Measurements from ENCODE around the gene FBXW5. TPM values are rescaled to one million over a fixed set of nuclear protein-coding genes. Genes with fewer than 3 reads are reported as not detected.
A peak's percentile ranks its signal among the peaks of the same experiment; 100 is the strongest.

Gene FBXW5
- total RNA-seq, 4 donors from 2014 or later: 294 to 820 (median 446) TPM

DNA sequence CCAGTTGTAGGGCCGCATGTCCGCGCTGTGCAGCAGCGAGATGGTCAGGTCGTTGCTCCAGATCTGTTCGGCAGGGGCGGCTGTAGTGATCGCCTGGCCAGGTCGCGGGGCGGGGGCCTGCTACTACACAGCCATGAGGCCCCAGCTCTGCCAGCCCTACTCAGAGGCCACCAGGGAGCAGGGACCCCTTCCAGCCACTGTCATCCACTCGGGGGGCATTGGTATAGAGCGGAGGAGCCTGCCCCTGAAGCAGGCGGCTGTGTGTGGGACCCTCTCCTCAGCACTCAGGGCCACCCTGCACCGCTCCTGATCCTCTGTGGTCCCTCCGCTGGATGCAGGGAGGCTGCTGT, 1.7 kb downstream of the FBXW5 start:
- Histone ChIP-seq H3K27me3 (no peaks in the 10 kb centered on the region), H3K4me3 (peak overlapping the region in 2 of 4 donors; percentile 68 to 97), H3K27ac (peak overlapping the region in 2 of 4 donors; percentile 93 to 96), H3K9me3 (no peaks in the 10 kb centered on the region), H3K36me3 (peaks cover 0 to 26% (median 14%) of the 10 kb centered on the region in 4 donors), H3K4me1 (peaks cover 7 to 20% (median 13%) of the 10 kb centered on the region in 4 donors)
- TF ChIP-seq EP300 (IDR thresholded peaks at IDR 0.05; ENCODE audit: low read depth) (no peak), POLR2AphosphoS5 (IDR thresholded peaks at IDR 0.05) (no peak), POLR2A (IDR thresholded peaks at IDR 0.05) (no peak)
- TF ChIP-seq, protein P1, sequence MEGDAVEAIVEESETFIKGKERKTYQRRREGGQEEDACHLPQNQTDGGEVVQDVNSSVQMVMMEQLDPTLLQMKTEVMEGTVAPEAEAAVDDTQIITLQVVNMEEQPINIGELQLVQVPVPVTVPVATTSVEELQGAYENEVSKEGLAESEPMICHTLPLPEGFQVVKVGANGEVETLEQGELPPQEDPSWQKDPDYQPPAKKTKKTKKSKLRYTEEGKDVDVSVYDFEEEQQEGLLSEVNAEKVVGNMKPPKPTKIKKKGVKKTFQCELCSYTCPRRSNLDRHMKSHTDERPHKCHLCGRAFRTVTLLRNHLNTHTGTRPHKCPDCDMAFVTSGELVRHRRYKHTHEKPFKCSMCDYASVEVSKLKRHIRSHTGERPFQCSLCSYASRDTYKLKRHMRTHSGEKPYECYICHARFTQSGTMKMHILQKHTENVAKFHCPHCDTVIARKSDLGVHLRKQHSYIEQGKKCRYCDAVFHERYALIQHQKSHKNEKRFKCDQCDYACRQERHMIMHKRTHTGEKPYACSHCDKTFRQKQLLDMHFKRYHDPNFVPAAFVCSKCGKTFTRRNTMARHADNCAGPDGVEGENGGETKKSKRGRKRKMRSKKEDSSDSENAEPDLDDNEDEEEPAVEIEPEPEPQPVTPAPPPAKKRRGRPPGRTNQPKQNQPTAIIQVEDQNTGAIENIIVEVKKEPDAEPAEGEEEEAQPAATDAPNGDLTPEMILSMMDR (IDR thresholded peaks at IDR 0.05): no peak
- 89% methylated on average over 8 of the region's 16 CpGs; no CpG with 5 or more reads in 1 of the 2 donors for WGBS, 2 donors (ENCODE audit: low coverage in 1 of 2)
- DNase-seq: no peak
- intact Hi-C loops (cut with DNase I; ENCODE audit: low total_unique reads) (loop anchor here (10.0 kb wide), 1 partner anchor 78 kb away; the partner anchor contains the start of gene EDF1), in situ Hi-C loops (cut with MboI; ENCODE audit: low pct_ligation_motif_present in 1 of 4, low pct_unique_long_range_greater_than_20kb in 1 of 4, low sequenced_read_pairs in 3 of 4) (no loop called here)

GRCh38 chr9:136942112-136942880, 2.2 kb downstream of the FBXW5 start:
- H3K4me1 ChIP-seq: peaks cover 7 to 16% (median 13%) of the 10 kb centered on the region in 4 donors
- WGBS, 2 donors (ENCODE audit: low coverage in 1 of 2): 93% methylated on average over 58 of the region's 60 CpGs; no CpG with 5 or more reads in 1 of the 2 donors
- H3K9me3 ChIP-seq: no peaks in the 10 kb centered on the region
- H3K36me3 ChIP-seq: peaks cover 0 to 26% (median 14%) of the 10 kb centered on the region in 4 donors
- TF ChIP-seq POLR2AphosphoS5 (IDR thresholded peaks at IDR 0.05) (no peak), EP300 (IDR thresholded peaks at IDR 0.05; ENCODE audit: low read depth) (no peak), POLR2A (IDR thresholded peaks at IDR 0.05) (no peak)
- TF ChIP-seq, protein P1 (IDR thresholded peaks at IDR 0.05): no peak
- no peak overlapping the region for H3K4me3 ChIP-seq
- no peak overlapping the region for H3K27ac ChIP-seq
- no peaks in the 10 kb centered on the region for H3K27me3 ChIP-seq
- intact Hi-C loops (cut with DNase I; ENCODE audit: low total_unique reads) (loop anchor here (10.0 kb wide), 1 partner anchor 77 kb away; the partner anchor contains the start of gene EDF1), in situ Hi-C loops (cut with MboI; ENCODE audit: low pct_ligation_motif_present in 1 of 4, low pct_unique_long_range_greater_than_20kb in 1 of 4, low sequenced_read_pairs in 3 of 4) (no loop called here)
- no peak for DNase-seq

DNA sequence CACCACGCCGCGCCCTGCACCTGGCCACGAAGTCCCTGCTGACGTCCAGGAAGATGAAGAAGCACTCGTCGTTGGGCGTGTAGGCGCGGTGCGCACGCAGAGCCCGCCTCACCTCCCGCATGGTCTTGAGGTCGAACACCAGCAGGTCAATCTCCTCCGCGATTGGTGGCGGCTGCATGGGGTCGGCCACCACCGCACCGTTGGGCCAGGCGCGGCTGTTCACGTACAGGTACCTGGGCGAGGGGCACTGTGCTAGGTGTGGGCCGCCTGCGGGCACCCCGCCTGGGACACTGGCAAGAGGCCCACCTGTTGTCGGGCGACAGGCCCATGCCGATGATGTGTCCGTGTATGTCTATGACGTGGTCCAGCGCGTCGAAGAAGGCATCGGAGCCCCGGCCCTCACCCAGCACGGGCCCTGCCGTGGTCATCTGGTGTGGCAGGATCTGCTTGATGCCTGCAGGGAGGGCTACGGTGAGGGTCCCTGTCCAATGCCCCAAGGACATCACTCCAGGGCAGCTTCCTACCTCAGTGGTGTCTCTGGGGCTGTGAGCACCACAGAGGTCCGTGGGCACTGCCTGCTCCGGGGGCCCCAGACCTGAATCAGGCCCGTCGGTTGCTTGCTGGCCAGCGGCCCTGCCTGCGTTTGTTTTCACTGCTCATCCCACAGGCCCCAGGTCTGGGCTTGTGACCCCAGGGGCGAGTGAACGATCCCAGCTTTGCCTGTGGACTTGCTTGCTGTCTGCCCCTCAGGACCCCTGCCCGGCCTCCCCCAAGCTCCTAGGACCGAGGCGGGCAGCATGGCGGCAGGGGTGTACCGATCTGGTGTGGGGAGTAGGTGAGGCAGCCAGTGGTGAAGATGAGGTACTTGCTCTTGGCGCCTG, 3.1 kb downstream of the FBXW5 start:
- TF ChIP-seq POLR2A (IDR thresholded peaks at IDR 0.05): no peak
- TF ChIP-seq EP300 (IDR thresholded peaks at IDR 0.05; ENCODE audit: low read depth): no peak
- TF ChIP-seq POLR2AphosphoS5 (IDR thresholded peaks at IDR 0.05): no peak
- in situ Hi-C loops (cut with MboI; ENCODE audit: low pct_ligation_motif_present in 1 of 4, low pct_unique_long_range_greater_than_20kb in 1 of 4, low sequenced_read_pairs in 3 of 4) (no loop called here), intact Hi-C loops (cut with DNase I; ENCODE audit: low total_unique reads) (loop anchor here (10.0 kb wide), 1 partner anchor 77 kb away; the partner anchor contains the start of gene EDF1)
- no peak for DNase-seq
- Histone ChIP-seq H3K27ac (no peak overlapping the region), H3K27me3 (no peaks in the 10 kb centered on the region), H3K9me3 (no peaks in the 10 kb centered on the region), H3K36me3 (peaks cover 0 to 26% (median 14%) of the 10 kb centered on the region in 4 donors), H3K4me3 (no peak overlapping the region), H3K4me1 (peaks cover 7 to 16% (median 13%) of the 10 kb centered on the region in 4 donors)
- WGBS, 2 donors (ENCODE audit: low coverage in 1 of 2): 96% methylated on average over 46 of the region's 55 CpGs; no CpG with 5 or more reads in 1 of the 2 donors

- H3K36me3 ChIP-seq: peaks cover 0 to 26% (median 14%) of the 10 kb centered on the region in 4 donors
- DNase-seq: no peak
- intact Hi-C loops (cut with DNase I; ENCODE audit: low total_unique reads) (loop anchor here (10.0 kb wide), 1 partner anchor 76 kb away; the partner anchor contains the start of gene EDF1), in situ Hi-C loops (cut with MboI; ENCODE audit: low pct_ligation_motif_present in 1 of 4, low pct_unique_long_range_greater_than_20kb in 1 of 4, low sequenced_read_pairs in 3 of 4) (no loop called here)
- H3K27me3 ChIP-seq: no peaks in the 10 kb centered on the region
- no peak overlapping the region for H3K4me3 ChIP-seq
- peaks cover 7 to 16% (median 13%) of the 10 kb centered on the region in 4 donors for H3K4me1 ChIP-seq
- H3K27ac ChIP-seq: no peak overlapping the region
- TF ChIP-seq POLR2AphosphoS5 (IDR thresholded peaks at IDR 0.05) (no peak), POLR2A (IDR thresholded peaks at IDR 0.05) (no peak), EP300 (IDR thresholded peaks at IDR 0.05; ENCODE audit: low read depth) (no peak)
- TF ChIP-seq, protein P1 (IDR thresholded peaks at IDR 0.05): no peak
- H3K9me3 ChIP-seq: no peaks in the 10 kb centered on the region
- WGBS, 2 donors (ENCODE audit: low coverage in 1 of 2): 89% methylated on average over 30 of the region's 42 CpGs; no CpG with 5 or more reads in 1 of the 2 donors
Measured at GRCh38 chr9:136940526-136941230, 3.9 kb downstream of the FBXW5 start.

All from transverse colon (tissue), 4 donors.